ENCODE measurements around the gene LIN37.
"Not testable (repeated sequence)": the region's sequence is repeated elsewhere in the genome, so short reads cannot be mapped to it uniquely, and the experiment has no call there.

LIN37 gene

GRCh38 chr19:35789978-35790944, 41.9 kb downstream of the LIN37 start:
- DNase-seq (ENCODE audit: low spot score): no peak

- peak; percentile 70 for DNase-seq (ENCODE audit: low spot score)
Measured at GRCh38 chr19:35790981-35791813, 42.8 kb downstream of the LIN37 start.

- DNase-seq (ENCODE audit: low spot score): no peak
Measured at GRCh38 chr19:35791814-35792279, 43.5 kb downstream of the LIN37 start.

GRCh38 chr19:35792312-35792711, 43.9 kb downstream of the LIN37 start:
- DNase-seq (ENCODE audit: low spot score): no peak

GRCh38 chr19:35792888-35793287, 44.5 kb downstream of the LIN37 start:
- no peak for DNase-seq (ENCODE audit: low spot score)

- no peak for DNase-seq (ENCODE audit: low spot score)
Measured at GRCh38 chr19:35793381-35794165, 45.2 kb downstream of the LIN37 start.

- DNase-seq (ENCODE audit: low spot score): not testable (repeated sequence)
Measured at GRCh38 chr19:35795564-35795963, 47.2 kb downstream of the LIN37 start.

GRCh38 chr19:35796645-35797542, 48.5 kb downstream of the LIN37 start:
- DNase-seq (ENCODE audit: low spot score): no peak

GRCh38 chr19:35797663-35798062, 49.3 kb downstream of the LIN37 start:
- DNase-seq (ENCODE audit: low spot score): no peak

GRCh38 chr19:35801828-35802227, 53.5 kb downstream of the LIN37 start:
- no peak for DNase-seq (ENCODE audit: low spot score)
